K562 (cell line): ENCODE results near the gene NEB. TPM values are rescaled to one million over a fixed set of nuclear protein-coding genes. Genes with fewer than 3 reads are reported as not detected.

Source experiments
- ATAC-seq: fragments of 200-7000 bp; cut with Tn5 transposase; 3 replicates; pipeline ENCODE4 v1.9.1; 2020; ENCODE audit warnings: moderate library complexity
- BruUV-seq: library from RNA; stranded (reverse); fragments of 400-500 nt; replicated peaks from 2 replicates; lab custom pipeline; 2021; lab: Mats Ljungman, UMichigan
- CTCF ChIA-PET: fragments of 300-600 bp; formaldehyde crosslinking; extraction: SDS; loops from one replicate; lab custom pipeline; 2021; ENCODE audit warnings: low intra/inter-chr PET ratio; lab: Yijun Ruan, JAX
- POLR2A ChIA-PET: fragments of 300-600, 350-650 bp; sonication (Branson Sonifier 250); formaldehyde crosslinking; extraction: SDS; loops from one replicate; lab custom pipeline; 2021; ENCODE audit warnings: antibody characterized with exemption, inconsistent platforms; lab: Yijun Ruan, JAX
- DNase-seq, 4 experiments: peaks; one replicate each; pipeline versions ENCODE4 v3.0.0 to v3.0.0-alpha.2; 2011 to 2018; ENCODE audit warnings: low spot score in 3 of 4, mixed read lengths in 3 of 4; ENCODE audit errors: extremely low read depth in 1 of 4
- FAIRE-seq: peaks from 2 replicates; lab custom pipeline; 2011; peaks lifted over from hg19 to GRCh38; lab: Jason Lieb, UNC
- H2AFZ ChIP-seq: 2 replicates; pipeline ENCODE4 v1.6.0; 2011; ENCODE audit warnings: low read depth, low read length, control low read depth, inconsistent platforms
- H3K27ac ChIP-seq: fragments of 200-600 bp; 3 replicates; pipeline ENCODE4 v1.8.0; 2011; ENCODE audit warnings: low read depth, mild to moderate bottlenecking, control low read depth, inconsistent platforms, low read length, moderate library complexity, mixed read lengths; ENCODE audit errors: extremely low read depth
- H3K27me3 ChIP-seq, 2 experiments: fragments of 300-600 bp in 1 of 2; 2 replicates in 1 of 2; 3 replicates in 1 of 2; pipeline versions ENCODE4 v1.6.0 to v1.8.0; 2011; ENCODE audit warnings: inconsistent platforms in 2 of 2, low read length in 2 of 2, mild to moderate bottlenecking in 1 of 2, mixed read lengths in 1 of 2, moderate library complexity in 1 of 2; ENCODE audit not compliant: control insufficient read depth in 2 of 2, insufficient read depth in 2 of 2
- H3K36me3 ChIP-seq: fragments of 300-600 bp; 3 replicates; pipeline ENCODE4 v1.8.0; 2011; ENCODE audit warnings: mild to moderate bottlenecking, low read length, inconsistent platforms; ENCODE audit not compliant: control insufficient read depth, insufficient read depth
- H3K4me1 ChIP-seq, 2 experiments: fragments of 200-600 bp in 1 of 2; replicated peaks in 1 of 2; 2 replicates in 1 of 2; 3 replicates in 1 of 2; pipeline versions ENCODE4 v1.5.1 to v1.8.0; 2011; ENCODE audit warnings: inconsistent platforms in 2 of 2, low read length in 2 of 2, mild to moderate bottlenecking in 1 of 2, mixed read lengths in 1 of 2, moderate library complexity in 1 of 2; ENCODE audit not compliant: control insufficient read depth in 2 of 2, insufficient read depth in 2 of 2
- H3K4me2 ChIP-seq: 2 replicates; pipeline ENCODE4 v1.6.1; 2011; ENCODE audit warnings: low read length, control low read depth, inconsistent platforms, mixed read lengths; ENCODE audit not compliant: insufficient read depth
- H3K4me3 ChIP-seq: fragments of 200-600 bp; sonication (generic), shearing (Covaris generic); 2 replicates; pipeline ENCODE4 v1.5.1; 2016; ENCODE audit warnings: control low read depth, inconsistent platforms
- H3K79me2 ChIP-seq: fragments of 200-600 bp; 3 replicates; pipeline ENCODE4 v1.8.0; 2011; ENCODE audit warnings: low read length, inconsistent platforms; ENCODE audit not compliant: control insufficient read depth, insufficient read depth
- H3K9ac ChIP-seq, 2 experiments: 2 replicates each; pipeline versions ENCODE4 v1.6.0 to v1.6.1; 2011; ENCODE audit warnings: low read depth in 2 of 2, low read length in 2 of 2, control low read depth in 1 of 2, inconsistent platforms in 1 of 2, mild to moderate bottlenecking in 1 of 2, mixed read lengths in 1 of 2; ENCODE audit not compliant: insufficient read depth in 1 of 2
- H3K9me1 ChIP-seq: one replicate; pipeline ENCODE4 v1.6.0; 2011; ENCODE audit warnings: inconsistent platforms, mild to moderate bottlenecking, low read length, moderate library complexity; ENCODE audit not compliant: control insufficient read depth, insufficient read depth
- H3K9me3 ChIP-seq: replicated peaks from 2 replicates; pipeline ENCODE4 v1.5.1; 2011; ENCODE audit warnings: low read depth, low read length, inconsistent platforms; ENCODE audit not compliant: control insufficient read depth, insufficient read depth
- H4K20me1 ChIP-seq: replicated peaks from 2 replicates; pipeline ENCODE4 v1.6.1; 2011; ENCODE audit warnings: low read length, inconsistent platforms, mixed read lengths; ENCODE audit not compliant: control insufficient read depth, insufficient read depth
- CREB1 ChIP-seq, 2 experiments: sonication (generic) in 1 of 2; formaldehyde crosslinking in 1 of 2; IDR thresholded peaks; 2 replicates each; pipeline versions ENCODE4 v1.6.1 to v1.8.0; 2012 to 2022; ENCODE audit warnings: inconsistent platforms in 1 of 2, mild to moderate bottlenecking in 1 of 2, missing genetic modification reagents in 1 of 2, moderate library complexity in 1 of 2
- FOXM1 ChIP-seq, 2 experiments: fragments of 450-650 bp in 1 of 2; sonication (generic) in 1 of 2; formaldehyde crosslinking in 1 of 2; IDR thresholded peaks; 2 replicates each; pipeline versions ENCODE4 v1.6.1 to v1.9.0; 2017 to 2022; ENCODE audit warnings: low read depth in 2 of 2, mild to moderate bottlenecking in 2 of 2, missing genetic modification reagents in 1 of 2, moderate library complexity in 1 of 2
- POLR2B ChIP-seq: fragments of 450-650 bp; IDR thresholded peaks from 2 replicates; pipeline ENCODE4 v1.6.1; 2018; ENCODE audit warnings: low read depth; ENCODE audit not compliant: partially characterized antibody
- RBM17 ChIP-seq: fragments of 200-400 bp; formaldehyde crosslinking; IDR thresholded peaks from 2 replicates; pipeline ENCODE4 v1.6.1; 2017; ENCODE audit warnings: low read depth, mild to moderate bottlenecking, low read length, borderline replicate concordance
- RCOR1 ChIP-seq, 2 experiments: IDR thresholded peaks; 2 replicates each; pipeline ENCODE4 v1.6.1; 2012; ENCODE audit warnings: low read depth in 2 of 2, low read length in 2 of 2, borderline replicate concordance in 1 of 2, improper control_type of control experiment in 1 of 2
- SMARCC2 ChIP-seq: fragments of 450-650 bp; IDR thresholded peaks from 2 replicates; pipeline ENCODE4 v1.6.1; 2017; ENCODE audit warnings: antibody characterized with exemption, moderate library complexity, mild to moderate bottlenecking, low read depth
- SP2 ChIP-seq: IDR thresholded peaks from 2 replicates; pipeline ENCODE4 v1.6.1; 2011; ENCODE audit warnings: mild to moderate bottlenecking, low read depth, low read length, moderate library complexity; ENCODE audit not compliant: poor library complexity, severe bottlenecking; ENCODE audit errors: extremely low read depth
- USF1 ChIP-seq: sonication (generic); formaldehyde crosslinking; IDR thresholded peaks from 2 replicates; pipeline ENCODE4 v1.9.0; 2022; ENCODE audit warnings: mild to moderate bottlenecking, missing genetic modification reagents
- ZNF584 ChIP-seq: fragments of 200-800 bp; sonication (Bioruptor generic); IDR thresholded peaks from 2 replicates; pipeline ENCODE4 v1.6.1; 2016; ENCODE audit warnings: low read depth, mild to moderate bottlenecking, missing genetic modification characterization, missing compliant biosample characterization
- ZNF717 ChIP-seq: fragments of 250-450 bp; sonication (Bioruptor Pico); IDR thresholded peaks from 2 replicates; pipeline ENCODE4 v1.5.0; 2021
- WGBS: fragments of 100-300 bp; shearing (Covaris generic); methylation state at CpG from one replicate; pipeline ENCODE4 v1.1.6; 2016; ENCODE audit warnings: low coverage, mixed read lengths; ENCODE audit not compliant: insufficient coverage; ENCODE audit errors: missing lambda C conversion rate; 5-methylcytosine and 5-hydroxymethylcytosine counted together
- in situ Hi-C: fragments of 300-500 bp; cut with MboI; formaldehyde crosslinking; loops from 4 replicates; pipeline ENCODE4 v1.15.0; 2018; ENCODE audit warnings: inconsistent platforms, mixed read lengths
- intact Hi-C: fragments of 100-400 bp; cut with micrococcal nuclease; formaldehyde crosslinking; loops from 2 replicates; pipeline ENCODE4 v1.14.2; 2022
- polyA plus RNA-seq, 8 experiments: library from polyadenylated mRNA; depleted of rRNA in 4 of 8; stranded (reverse) in 5 of 8; unstranded in 3 of 8; fragments of >200 nt; fragmentation: Nextera tagmentation in 2 of 8; fragmentation: Illumina TruSeq in 1 of 8; extraction: Ambion mirVana in 2 of 8; extraction: Trizol in 1 of 8; gene quantifications; 2 replicates each; pipeline versions ENCODE4 v1.2.1 to v1.2.3, GENCODE V29; 2011 to 2014; ENCODE audit warnings: inconsistent platforms in 1 of 8, missing spikeins in 1 of 8
- total RNA-seq, 7 experiments: library from RNA; depleted of rRNA in 6 of 7; stranded (reverse); fragments of >200 nt in 6 of 7; fragmentation: Illumina TruSeq in 2 of 7; extraction: Trizol in 2 of 7; gene quantifications; 2 replicates each; pipeline versions ENCODE4 v1.2.1 to v1.2.3, GENCODE V29; 2011 to 2021; ENCODE audit warnings: low replicate concordance in 1 of 7

The NEB gene
- total and polyA plus RNA-seq, 9 of the 15 experiments (the other 6 are each of a cell fraction or from before 2014, with no cell fraction given) = 1.7 to 3.8 (median 2.9) TPM

GRCh38 chr2:151713291-151713903 lies 20.9 kb downstream of the NEB start:
- TF ChIP-seq ZNF584 = no peak
- no peak for TF ChIP-seq SP2
- no peak for TF ChIP-seq RCOR1 (IDR thresholded peaks at IDR 0.05; ENCODE audit: borderline replicate concordance in 1 of 2, low read depth in 2 of 2, low read length in 2 of 2)
- TF ChIP-seq SMARCC2 = no peak
- no peak for TF ChIP-seq RBM17
- TF ChIP-seq USF1 (CRISPR knock-in tag) = no peak
- no peak for TF ChIP-seq FOXM1 (IDR thresholded peaks at IDR 0.05; ENCODE audit: low read depth)
- no peak for TF ChIP-seq FOXM1 (CRISPR knock-in tag; IDR thresholded peaks at IDR 0.05; ENCODE audit: low read depth)
- no peak for TF ChIP-seq CREB1 (IDR thresholded peaks at IDR 0.05)
- TF ChIP-seq CREB1 (CRISPR knock-in tag; IDR thresholded peaks at IDR 0.05) = no peak
- TF ChIP-seq POLR2B = no peak
- no peak for TF ChIP-seq ZNF717 (CRISPR knock-in tag)
- TF ChIP-seq, all 486 proteins: peak for 0
- H2AFZ ChIP-seq = no peak overlapping the region
- intact Hi-C loops = no loop called here
- FAIRE-seq (no peak), DNase-seq (no peak), ATAC-seq (no peak)
- 36% methylated on average over 2 of the region's 2 CpGs for WGBS
- no peak overlapping the region for H3K4me3 ChIP-seq
- H4K20me1 ChIP-seq = no peaks in the 10 kb centered on the region
- BruUV-seq = no TSS peak
- H3K4me1 ChIP-seq = no peaks in the 10 kb centered on the region; a peak in 1 of 5 replicates
- no peaks in the 10 kb centered on the region for H3K36me3 ChIP-seq
- no peaks in the 10 kb centered on the region for H3K9me3 ChIP-seq
- no peaks in the 10 kb centered on the region for H3K9me1 ChIP-seq
- in situ Hi-C loops = no loop called here
- H3K27me3 ChIP-seq = no peaks in the 10 kb centered on the region
- no peak overlapping the region for H3K9ac ChIP-seq
- H3K4me2 ChIP-seq = no peak overlapping the region
- ChIA-PET POLR2A (interaction anchor here (0.7 to 2.1 kb wide), 4 partner anchors 9 to 73 kb away, joined by 3 to 11 read pairs (median 4); no protein-coding TSS in a partner anchor), CTCF (no interaction called here)
- H3K79me2 ChIP-seq = no peaks in the 10 kb centered on the region
- H3K27ac ChIP-seq = no peak overlapping the region
